H1 (cell line): ENCODE data around the gene DPP3. TPM values are rescaled to one million over a fixed set of nuclear protein-coding genes. Genes with fewer than 3 reads are reported as not detected.

Experiments
- CTCF ChIA-PET: fragments of 300-600 bp; sonication (Branson Sonifier 250); formaldehyde crosslinking; loops from one replicate; lab custom pipeline; 2021; ENCODE audit not compliant: partially characterized antibody; lab: Charles Lee
- POLR2A ChIA-PET: fragments of 300-600 bp; sonication (Branson Sonifier 250); formaldehyde crosslinking; loops from one replicate; lab custom pipeline; 2021; ENCODE audit warnings: inconsistent platforms; ENCODE audit not compliant: partially characterized antibody; lab: Charles Lee
- DNase-seq, 2 experiments: peaks; one replicate each; pipeline versions ENCODE4 v3.0.0 to v3.0.0-alpha.2; 2010 to 2022; ENCODE audit warnings: low spot score in 2 of 2, low read depth in 1 of 2, mixed read lengths in 1 of 2
- FAIRE-seq: peaks from 2 replicates; lab custom pipeline; 2011; peaks lifted over from hg19 to GRCh38; lab: Jason Lieb, UNC
- H2AFZ ChIP-seq: 2 replicates; pipeline ENCODE4 v1.8.1; 2012; ENCODE audit warnings: low read length, inconsistent platforms
- H2AK5ac ChIP-seq: 2 replicates; pipeline ENCODE4 v1.6.1; 2013; ENCODE audit warnings: low read depth, low read length
- H2BK120ac ChIP-seq: replicated peaks from 2 replicates; pipeline ENCODE3; 2013; ENCODE audit warnings: low read depth, low read length, inconsistent platforms
- H2BK12ac ChIP-seq: 2 replicates; pipeline ENCODE4 v1.6.1; 2013; ENCODE audit warnings: low read depth, low read length
- H2BK15ac ChIP-seq: 2 replicates; pipeline ENCODE4 v1.6.1; 2013; ENCODE audit warnings: low read length
- H2BK20ac ChIP-seq: 2 replicates; pipeline ENCODE4 v1.6.1; 2013; ENCODE audit warnings: low read length
- H2BK5ac ChIP-seq: 2 replicates; pipeline ENCODE4 v1.6.1; 2013; ENCODE audit warnings: low read depth, low read length
- H3K14ac ChIP-seq: 2 replicates; pipeline ENCODE4 v1.6.1; 2013; ENCODE audit warnings: inconsistent platforms; ENCODE audit not compliant: insufficient read length
- H3K18ac ChIP-seq: 2 replicates; pipeline ENCODE4 v1.6.1; 2013; ENCODE audit warnings: low read length; ENCODE audit errors: extremely low read depth
- H3K23ac ChIP-seq: 2 replicates; pipeline ENCODE4 v1.6.1; 2013; ENCODE audit warnings: inconsistent platforms; ENCODE audit not compliant: insufficient read length
- H3K23me2 ChIP-seq: 2 replicates; pipeline ENCODE4 v1.6.1; 2013; ENCODE audit warnings: low read depth, low read length
- H3K27ac ChIP-seq: 2 replicates; pipeline ENCODE4 v1.6.1; 2011; ENCODE audit warnings: low read depth, low read length, inconsistent platforms
- H3K27me3 ChIP-seq, 4 experiments: replicated peaks in 1 of 4; 1 replicate in 1 of 4; 2 replicates in 3 of 4; pipeline versions ENCODE4 v1.6.1 to v1.8.1; 2011 to 2013; ENCODE audit warnings: low read length in 3 of 4, mild to moderate bottlenecking in 3 of 4, inconsistent platforms in 2 of 4, mixed read lengths in 2 of 4, moderate library complexity in 1 of 4; ENCODE audit not compliant: control insufficient read depth in 3 of 4, insufficient read depth in 3 of 4; ENCODE audit errors: extremely low read depth in 1 of 4
- H3K36me3 ChIP-seq, 4 experiments: 2 replicates each; pipeline versions ENCODE4 v1.6.1 to v1.8.1; 2011 to 2013; ENCODE audit warnings: mild to moderate bottlenecking in 4 of 4, low read length in 3 of 4, moderate library complexity in 2 of 4, control low read depth in 1 of 4, inconsistent platforms in 1 of 4; ENCODE audit not compliant: insufficient read depth in 4 of 4, control insufficient read depth in 2 of 4
- H3K4ac ChIP-seq: replicated peaks from 2 replicates; pipeline ENCODE3; 2013; ENCODE audit warnings: low read length, low read depth, mixed read lengths, inconsistent platforms; ENCODE audit not compliant: insufficient read length
- H3K4me1 ChIP-seq, 4 experiments: replicated peaks in 1 of 4; 1 replicate in 1 of 4; 2 replicates in 3 of 4; pipeline versions ENCODE4 v1.6.1 to v1.8.1; 2011 to 2013; ENCODE audit warnings: low read length in 3 of 4, inconsistent platforms in 2 of 4, mixed read lengths in 1 of 4; ENCODE audit not compliant: insufficient read depth in 4 of 4, control insufficient read depth in 3 of 4
- H3K4me2 ChIP-seq, 2 experiments: 2 replicates each; pipeline versions ENCODE4 v1.6.1 to v1.8.1; 2011 to 2013; ENCODE audit warnings: low read depth in 2 of 2, low read length in 2 of 2, control low read depth in 1 of 2, inconsistent platforms in 1 of 2, mild to moderate bottlenecking in 1 of 2; ENCODE audit not compliant: insufficient read depth in 1 of 2
- H3K4me3 ChIP-seq, 4 experiments: fragments of 200-600, 300-600 bp in 1 of 4; sonication (generic), shearing (Covaris generic), sonication (Bioruptor Twin) in 1 of 4; 2 replicates each; pipeline versions ENCODE4 v1.5.1 to v1.8.1; 2011 to 2016; ENCODE audit warnings: low read length in 4 of 4, low read depth in 3 of 4, control low read depth in 2 of 4, inconsistent platforms in 2 of 4, mild to moderate bottlenecking in 2 of 4, mixed read lengths in 1 of 4, moderate library complexity in 1 of 4; ENCODE audit not compliant: insufficient read depth in 2 of 4; ENCODE audit errors: extremely low read depth in 1 of 4
- H3K56ac ChIP-seq: replicated peaks from 2 replicates; pipeline ENCODE3; 2013; ENCODE audit warnings: low read depth, mild to moderate bottlenecking, mixed read lengths, low read length, inconsistent platforms; ENCODE audit not compliant: insufficient read length
- H3K79me1 ChIP-seq: 2 replicates; pipeline ENCODE4 v1.6.1; 2013; ENCODE audit warnings: low read depth, low read length, control low read depth
- H3K79me2 ChIP-seq, 2 experiments: 2 replicates each; pipeline versions ENCODE4 v1.6.1 to v1.8.1; 2012 to 2013; ENCODE audit warnings: low read length in 2 of 2, mild to moderate bottlenecking in 2 of 2, inconsistent platforms in 1 of 2; ENCODE audit not compliant: insufficient read depth in 2 of 2, control insufficient read depth in 1 of 2
- H3K9ac ChIP-seq, 4 experiments: replicated peaks in 1 of 4; 1 replicate in 1 of 4; 2 replicates in 3 of 4; pipeline versions ENCODE4 v1.6.1 to v1.8.1; 2011 to 2013; ENCODE audit warnings: low read depth in 3 of 4, low read length in 3 of 4, control low read depth in 2 of 4, mild to moderate bottlenecking in 2 of 4, moderate library complexity in 2 of 4, inconsistent platforms in 1 of 4; ENCODE audit errors: extremely low read depth in 1 of 4
- H3K9me3 ChIP-seq, 2 experiments: 2 replicates each; pipeline versions ENCODE4 v1.6.1 to v1.8.1; 2012 to 2013; ENCODE audit warnings: mild to moderate bottlenecking in 2 of 2, moderate library complexity in 2 of 2, control low read depth in 1 of 2, inconsistent platforms in 1 of 2, low read depth in 1 of 2, low read length in 1 of 2, mixed read lengths in 1 of 2; ENCODE audit not compliant: insufficient read depth in 2 of 2
- H4K20me1 ChIP-seq, 2 experiments: replicated peaks in 1 of 2; 2 replicates each; pipeline versions ENCODE3 to v1.8.1; 2011 to 2013; ENCODE audit warnings: inconsistent platforms in 2 of 2, low read length in 2 of 2, mild to moderate bottlenecking in 1 of 2; ENCODE audit not compliant: insufficient read depth in 2 of 2, control insufficient read depth in 1 of 2
- H4K5ac ChIP-seq: 2 replicates; pipeline ENCODE4 v1.6.1; 2013; ENCODE audit warnings: low read length, low read depth, mixed read lengths, inconsistent platforms; ENCODE audit not compliant: insufficient read length
- H4K8ac ChIP-seq: 2 replicates; pipeline ENCODE4 v1.8.0; 2013; ENCODE audit warnings: mild to moderate bottlenecking, moderate library complexity, low read length, inconsistent platforms; ENCODE audit not compliant: insufficient read depth; ENCODE audit errors: extremely low read depth
- H4K91ac ChIP-seq: replicated peaks from 2 replicates; pipeline ENCODE3; 2013; ENCODE audit warnings: low read length, mixed read lengths, inconsistent platforms; ENCODE audit not compliant: insufficient read length
- CBX5 ChIP-seq: fragments of 300-800, 300-1000 bp; sonication (generic); IDR thresholded peaks from 2 replicates; pipeline ENCODE4 v1.7.1; 2016; ENCODE audit warnings: antibody characterized with exemption, low read length, low read depth
- CEBPB ChIP-seq: IDR thresholded peaks from 2 replicates; pipeline ENCODE4 v1.6.1; 2012; ENCODE audit warnings: low read depth, low read length
- JUN ChIP-seq: IDR thresholded peaks from 2 replicates; pipeline ENCODE4 v1.6.1; 2011; ENCODE audit warnings: low read depth, mild to moderate bottlenecking, improper control_type of control experiment, low read length
- KDM1A ChIP-seq: fragments of 200-600, 300-600 bp; sonication (generic); IDR thresholded peaks from 2 replicates; pipeline ENCODE4 v1.7.1; 2016; ENCODE audit warnings: mild to moderate bottlenecking, low read length, borderline replicate concordance
- RFX5 ChIP-seq: IDR thresholded peaks from 2 replicates; pipeline ENCODE4 v1.6.1; 2011; ENCODE audit warnings: low read depth, low read length, improper control_type of control experiment, borderline replicate concordance
- TAF7 ChIP-seq: optimal IDR thresholded peaks from 2 replicates; pipeline ENCODE3; 2011; ENCODE audit warnings: low read depth, mild to moderate bottlenecking, inconsistent platforms, low read length, moderate library complexity, borderline replicate concordance
- WGBS, 2 experiments: shearing (Covaris generic) in 1 of 2; methylation state at CpG; one replicate each; pipeline versions ENCODE4 v1.1.6 to v1.1.7; 2013 to 2015; ENCODE audit warnings: low lambda C conversion rate in 2 of 2, mixed read lengths in 2 of 2, inconsistent platforms in 1 of 2, low coverage in 1 of 2, missing lambda C conversion rate in 1 of 2; ENCODE audit not compliant: insufficient replicate concordance in 2 of 2, insufficient coverage in 1 of 2, insufficient read length in 1 of 2; ENCODE audit errors: extremely low coverage in 1 of 2, missing lambda C conversion rate in 1 of 2; 5-methylcytosine and 5-hydroxymethylcytosine counted together
- polyA plus RNA-seq, 7 experiments: library from polyadenylated mRNA; depleted of rRNA in 3 of 7; stranded (reverse) in 5 of 7; unstranded in 2 of 7; fragments of >200 nt in 5 of 7; fragments of 200-250 nt in 2 of 7; gene quantifications; 1 replicate in 5 of 7; 2 replicates in 1 of 7; 4 replicates in 1 of 7; pipeline versions ENCODE4 v1.2.1 to v1.2.3, GENCODE V29; 2011 to 2013; ENCODE audit warnings: missing spikeins in 2 of 7, mixed read lengths in 2 of 7
- total RNA-seq: library from RNA; stranded (reverse); fragmentation: NEBNext Ultra II Directional; extraction: Animal tissue kit (Norgen Biotek cat#: 25700); gene quantifications from 2 replicates; pipeline ENCODE4 v1.2.1, GENCODE V29; 2021

The DPP3 gene
- total and polyA plus RNA-seq, 2 of the 8 experiments (the other 6 are each of a cell fraction or from before 2014, with no cell fraction given), result 75.1 to 82.7 TPM

- no peak overlapping the region for H4K91ac ChIP-seq
These were observed 25.1 kb downstream of the DPP3 start for GRCh38 chr11:66505276-66505816.

More at GRCh38 chr11:66505276-66505816, 25.1 kb downstream of the DPP3 start:
- Histone ChIP-seq H2BK120ac (no peak overlapping the region), H3K23ac (no peak overlapping the region), H3K18ac (no peak overlapping the region), H3K4me2 (no peak overlapping the region), H3K4me1 (no peaks in the 10 kb centered on the region), H2AK5ac (no peak overlapping the region), H3K23me2 (no peaks in the 10 kb centered on the region), H2BK20ac (no peak overlapping the region), H3K4me3 (no peak overlapping the region), H3K56ac (no peak overlapping the region), H3K4ac (no peak overlapping the region), H3K27ac (no peak overlapping the region), H4K5ac (no peak overlapping the region), H4K8ac (no peak overlapping the region), H2AFZ (no peak overlapping the region), H3K14ac (no peak overlapping the region), H2BK5ac (no peak overlapping the region), H3K9me3 (no peaks in the 10 kb centered on the region), H2BK12ac (no peak overlapping the region), H3K79me1 (no peaks in the 10 kb centered on the region), H3K27me3 (no peaks in the 10 kb centered on the region), H2BK15ac (no peak overlapping the region), H3K36me3 (peaks cover 0 to 9% (median 1%) of the 10 kb centered on the region in 4 experiments; a peak in 1 of 8 replicates), H4K20me1 (no peaks in the 10 kb centered on the region), H3K79me2 (no peaks in the 10 kb centered on the region), H3K9ac (no peak overlapping the region)
- ChIA-PET POLR2A (no interaction called here), CTCF (interaction anchor here (1.2 to 2.0 kb wide), 5 partner anchors 10 to 173 kb away, joined by 3 to 6 read pairs (median 4); partner anchors contain the start of genes CCDC87 and CCS)
- WGBS, 2 experiments, result 100% methylated on average over 1 of the region's 1 CpG; no CpG with 5 or more reads in 1 of the 2 experiments
- DNase-seq (no peak), FAIRE-seq (no peak)
- TF ChIP-seq CEBPB, result no peak
- TF ChIP-seq CBX5, result no peak
- no peak for TF ChIP-seq JUN
- TF ChIP-seq TAF7, result no peak
- no peak for TF ChIP-seq KDM1A
- TF ChIP-seq RFX5, result no peak
